Measurements from ENCODE around the gene GPAT3. TPM values are rescaled to one million over a fixed set of nuclear protein-coding genes. Genes with fewer than 3 reads are reported as not detected.
A peak's percentile ranks its signal among the peaks of the same experiment; 100 is the strongest.

Gene GPAT3
- total RNA-seq, 1 experiment from 2014 or later, result 34.2 TPM

GRCh38 chr4:83568062-83568461 lies 32.2 kb downstream of the GPAT3 start:
- POLR2A ChIA-PET (ENCODE audit: unreplicated experiment), result no interaction called here
- H3K27ac ChIP-seq (ENCODE audit: low read length), result no peak overlapping the region
- intact Hi-C loops (cut with micrococcal nuclease), result no loop called here
- no peaks in the 10 kb centered on the region for H3F3A ChIP-seq (ENCODE audit: low read length, unreplicated experiment)
- ATAC-seq (no peak), DNase-seq (no peak)
- H3K4me1 ChIP-seq (ENCODE audit: insufficient read depth, low read length), result 0 out of 2 replicates have a peak, but pooled peaks cover 4% of the 10 kb centered on the region
- no peak overlapping the region for H3K9ac ChIP-seq (ENCODE audit: low read length)
- no peaks in the 10 kb centered on the region for H3K36me3 ChIP-seq (ENCODE audit: low read depth, low read length)
- BruUV-seq (replicated peaks), result no TSS peak
- TF ChIP-seq EZH2phosphoT487 (IDR thresholded peaks at IDR 0.05; ENCODE audit: borderline replicate concordance, low read length) (no peak), CTCF (conservative IDR thresholded peaks at IDR 0.05; ENCODE audit: low read depth, low read length) (no peak), EZH2 (IDR thresholded peaks at IDR 0.05; ENCODE audit: low read length, unreplicated experiment) (no peak)
- H3K27me3 ChIP-seq (ENCODE audit: low read length), result no peaks in the 10 kb centered on the region
- no peak overlapping the region for H3K4me2 ChIP-seq (ENCODE audit: low read length)
- H3K9me2 ChIP-seq (replicated peaks; ENCODE audit: low read length), result no peaks in the 10 kb centered on the region
- H2AFZ ChIP-seq (ENCODE audit: low read length), result no peak overlapping the region
- H3K4me3 ChIP-seq (ENCODE audit: low read length), result no peak overlapping the region
- H4K20me1 ChIP-seq (ENCODE audit: low read length), result no peaks in the 10 kb centered on the region
- H3K79me2 ChIP-seq (ENCODE audit: low read length), result peaks cover 77% of the 10 kb centered on the region
- no peaks in the 10 kb centered on the region for H3K9me3 ChIP-seq (ENCODE audit: low read length)
- CTCF ChIA-PET, result no interaction called here

GRCh38 chr4:83569429-83569828 lies 33.5 kb downstream of the GPAT3 start:
- Histone ChIP-seq H3K79me2 (ENCODE audit: low read length) (peaks cover 78% of the 10 kb centered on the region), H2AFZ (ENCODE audit: low read length) (no peak overlapping the region), H3K9me2 (replicated peaks; ENCODE audit: low read length) (no peaks in the 10 kb centered on the region), H3K27ac (ENCODE audit: low read length) (no peak overlapping the region), H3K9me3 (ENCODE audit: low read length) (no peaks in the 10 kb centered on the region), H3K36me3 (ENCODE audit: low read depth, low read length) (no peaks in the 10 kb centered on the region), H3K4me3 (ENCODE audit: low read length) (no peak overlapping the region), H3K4me1 (ENCODE audit: insufficient read depth, low read length) (0 out of 2 replicates have a peak, but pooled peaks cover 4% of the 10 kb centered on the region), H3K9ac (ENCODE audit: low read length) (no peak overlapping the region), H3F3A (ENCODE audit: low read length, unreplicated experiment) (no peaks in the 10 kb centered on the region), H4K20me1 (ENCODE audit: low read length) (no peaks in the 10 kb centered on the region), H3K27me3 (ENCODE audit: low read length) (no peaks in the 10 kb centered on the region), H3K4me2 (ENCODE audit: low read length) (no peak overlapping the region)
- intact Hi-C loops (cut with micrococcal nuclease), result no loop called here
- DNase-seq (no peak), ATAC-seq (no peak)
- ChIA-PET CTCF (no interaction called here), POLR2A (ENCODE audit: unreplicated experiment) (interaction anchor here (0.7 kb wide), 1 partner anchor 1438 kb away, joined by 5 read pairs; no protein-coding TSS in a partner anchor)
- no TSS peak for BruUV-seq (replicated peaks)
- no peak for TF ChIP-seq CTCF (conservative IDR thresholded peaks at IDR 0.05; ENCODE audit: low read depth, low read length)
- TF ChIP-seq EZH2 (IDR thresholded peaks at IDR 0.05; ENCODE audit: low read length, unreplicated experiment), result no peak
- no peak for TF ChIP-seq EZH2phosphoT487 (IDR thresholded peaks at IDR 0.05; ENCODE audit: borderline replicate concordance, low read length)

- no peaks in the 10 kb centered on the region for H4K20me1 ChIP-seq (ENCODE audit: low read length)
- H3K27me3 ChIP-seq (ENCODE audit: low read length), result no peaks in the 10 kb centered on the region
- no peaks in the 10 kb centered on the region for H3K9me3 ChIP-seq (ENCODE audit: low read length)
- intact Hi-C loops (cut with micrococcal nuclease), result no loop called here
- no peaks in the 10 kb centered on the region for H3F3A ChIP-seq (ENCODE audit: low read length, unreplicated experiment)
- no peak overlapping the region for H3K9ac ChIP-seq (ENCODE audit: low read length)
- H3K4me1 ChIP-seq (ENCODE audit: insufficient read depth, low read length), result 0 out of 2 replicates have a peak, but pooled peaks cover 4% of the 10 kb centered on the region
- no peak overlapping the region for H2AFZ ChIP-seq (ENCODE audit: low read length)
- no peak overlapping the region for H3K4me3 ChIP-seq (ENCODE audit: low read length)
- H3K9me2 ChIP-seq (replicated peaks; ENCODE audit: low read length), result no peaks in the 10 kb centered on the region
- POLR2A ChIA-PET (ENCODE audit: unreplicated experiment), result no interaction called here
- no peak overlapping the region for H3K4me2 ChIP-seq (ENCODE audit: low read length)
- H3K27ac ChIP-seq (ENCODE audit: low read length), result no peak overlapping the region
- ATAC-seq, result no peak
- BruUV-seq (replicated peaks), result no TSS peak
- CTCF ChIA-PET, result no interaction called here
- H3K36me3 ChIP-seq (ENCODE audit: low read depth, low read length), result no peaks in the 10 kb centered on the region
- H3K79me2 ChIP-seq (ENCODE audit: low read length), result peaks cover 75% of the 10 kb centered on the region
- TF ChIP-seq CTCF (conservative IDR thresholded peaks at IDR 0.05; ENCODE audit: low read depth, low read length) (no peak), EZH2 (IDR thresholded peaks at IDR 0.05; ENCODE audit: low read length, unreplicated experiment) (no peak), EZH2phosphoT487 (IDR thresholded peaks at IDR 0.05; ENCODE audit: borderline replicate concordance, low read length) (no peak)
- DNase-seq, result peak; percentile 44
These were observed 34.1 kb downstream of the GPAT3 start for GRCh38 chr4:83569987-83570386.

Measured in PC-3 (cell line).